CD4-positive, alpha-beta T cell (primary cell): Measurements from ENCODE around the gene ADCY4. TPM values are rescaled to one million over a fixed set of nuclear protein-coding genes. Genes with fewer than 3 reads are reported as not detected.

ENCODE experiments used
- ATAC-seq: fragments of 200-7000 bp; cut with Tn5 transposase; one replicate; pipeline ENCODE4 v1.10.0; 2022; ENCODE audit warnings: mild to moderate bottlenecking; ENCODE audit not compliant: poor library complexity
- CTCF ChIA-PET: fragments of 350-600 bp; sonication (Branson Sonifier 250); formaldehyde crosslinking; loops from one replicate; lab custom pipeline; 2021; ENCODE audit warnings: antibody characterized with exemption, inconsistent platforms; lab: Charles Lee
- POLR2A ChIA-PET: fragments of 350-600 bp; sonication (Branson Sonifier 250); formaldehyde crosslinking; loops from one replicate; lab custom pipeline; 2021; ENCODE audit warnings: antibody characterized with exemption, inconsistent platforms; lab: Charles Lee
- DNase-seq, 14 experiments: peaks; one replicate each; pipeline ENCODE4 v3.0.0-alpha.2; 2013 to 2020; ENCODE audit warnings: mixed read lengths in 2 of 14
- H3K27ac ChIP-seq, 2 donors: one replicate each; pipeline versions ENCODE4 v1.5.1 to v1.7.0; 2013; ENCODE audit warnings: low read length in 2 of 2, low read depth in 1 of 2, mild to moderate bottlenecking in 1 of 2
- H3K27me3 ChIP-seq, 2 experiments: 1 replicate in 1 of 2; 2 replicates in 1 of 2; pipeline versions ENCODE4 v1.6.1 to v1.7.0; 2013; ENCODE audit warnings: low read length in 2 of 2, control low read depth in 1 of 2, mild to moderate bottlenecking in 1 of 2, moderate library complexity in 1 of 2; ENCODE audit not compliant: insufficient read depth in 2 of 2, control insufficient read depth in 1 of 2
- H3K36me3 ChIP-seq: one replicate; pipeline ENCODE4 v1.6.1; 2013; ENCODE audit warnings: low read length, control low read depth; ENCODE audit not compliant: insufficient read depth
- H3K4me1 ChIP-seq: one replicate; pipeline ENCODE4 v1.6.1; 2013; ENCODE audit warnings: low read length, control low read depth; ENCODE audit not compliant: insufficient read depth
- H3K4me3 ChIP-seq: one replicate; pipeline ENCODE4 v1.5.1; 2013; ENCODE audit warnings: mild to moderate bottlenecking, low read length, moderate library complexity
- H3K9me3 ChIP-seq, 2 experiments: 1 replicate in 1 of 2; 2 replicates in 1 of 2; pipeline versions ENCODE4 v1.6.1 to v1.7.0; 2013; ENCODE audit warnings: low read length in 2 of 2, mild to moderate bottlenecking in 2 of 2, control low read depth in 1 of 2, moderate library complexity in 1 of 2; ENCODE audit not compliant: control insufficient read depth in 1 of 2, insufficient read depth in 1 of 2
- H3K27ac Mint-ChIP-seq: one replicate; pipeline ENCODE4 v1.8.0; 2020; ENCODE audit warnings: mixed read lengths
- H3K27me3 Mint-ChIP-seq: one replicate; pipeline ENCODE4 v1.8.0; 2021; ENCODE audit warnings: mixed read lengths
- H3K36me3 Mint-ChIP-seq: one replicate; pipeline ENCODE4 v1.8.0; 2021; ENCODE audit warnings: low read depth, mixed read lengths
- H3K4me1 Mint-ChIP-seq: one replicate; pipeline ENCODE4 v1.8.0; 2021; ENCODE audit warnings: low read depth, mixed read lengths
- H3K4me3 Mint-ChIP-seq: one replicate; pipeline ENCODE4 v1.8.0; 2020; ENCODE audit warnings: mild to moderate bottlenecking, mixed read lengths
- H3K9me3 Mint-ChIP-seq: one replicate; pipeline ENCODE4 v1.8.0; 2020; ENCODE audit warnings: mixed read lengths
- intact Hi-C, 2 experiments: fragments of 100-400 bp; cut with DNase I in 1 of 2; cut with micrococcal nuclease in 1 of 2; formaldehyde crosslinking; loops; one replicate each; pipeline versions ENCODE4 v1.15.1 to v1.9.0; 2023 to 2025; cut with DNase I, micrococcal nuclease
- total RNA-seq, 174 experiments: library from RNA in 2 of 174; stranded (reverse) in 2 of 174; gene quantifications; one replicate each; pipeline ENCODE4 v1.2.3 and lab custom pipeline; 2021 to 2026
- TF ChIP-seq, protein P1 (sequence below): fragments of 200-600 bp; IDR thresholded peaks from one replicate; pipeline ENCODE4 v1.8.0; 2022; ENCODE audit warnings: antibody characterized with exemption, mild to moderate bottlenecking

Gene ADCY4
- total RNA-seq, 2 experiments from 2014 or later, result 4.7 to 5.9 TPM

- Mint-ChIP-seq H3K36me3 (peaks cover 89% of the 10 kb centered on the region), H3K9me3 (no peaks in the 10 kb centered on the region), H3K27ac (peak overlapping the region; percentile 98), H3K4me3 (peak overlapping the region; percentile 99), H3K4me1 (peaks cover 64% of the 10 kb centered on the region), H3K27me3 (no peaks in the 10 kb centered on the region)
- Histone ChIP-seq H3K4me1 (peaks cover 56% of the 10 kb centered on the region), H3K9me3 (no peaks in the 10 kb centered on the region), H3K4me3 (peak overlapping the region; percentile 87), H3K36me3 (peaks cover 59% of the 10 kb centered on the region), H3K27me3 (no peaks in the 10 kb centered on the region), H3K27ac (peak overlapping the region; percentile 81 to 87)
- CTCF ChIA-PET, result interaction anchor here (1.0 to 6.8 kb wide), 6 partner anchors 9 to 131 kb away, joined by 3 to 90 read pairs (median 16); partner anchors contain the start of genes CIDEB, LTB4R, LTB4R2 and MDP1
- intact Hi-C loops, result no loop called here
- POLR2A ChIA-PET, result interaction anchor here (0.8 to 5.7 kb wide), 20 partner anchors 8 to 210 kb away, joined by 3 to 66 read pairs (median 4); partner anchors contain the start of genes CBLN3, CHMP4A, CIDEB and DCAF11
- DNase-seq (no peak), ATAC-seq (no peak)
- TF ChIP-seq, protein P1, sequence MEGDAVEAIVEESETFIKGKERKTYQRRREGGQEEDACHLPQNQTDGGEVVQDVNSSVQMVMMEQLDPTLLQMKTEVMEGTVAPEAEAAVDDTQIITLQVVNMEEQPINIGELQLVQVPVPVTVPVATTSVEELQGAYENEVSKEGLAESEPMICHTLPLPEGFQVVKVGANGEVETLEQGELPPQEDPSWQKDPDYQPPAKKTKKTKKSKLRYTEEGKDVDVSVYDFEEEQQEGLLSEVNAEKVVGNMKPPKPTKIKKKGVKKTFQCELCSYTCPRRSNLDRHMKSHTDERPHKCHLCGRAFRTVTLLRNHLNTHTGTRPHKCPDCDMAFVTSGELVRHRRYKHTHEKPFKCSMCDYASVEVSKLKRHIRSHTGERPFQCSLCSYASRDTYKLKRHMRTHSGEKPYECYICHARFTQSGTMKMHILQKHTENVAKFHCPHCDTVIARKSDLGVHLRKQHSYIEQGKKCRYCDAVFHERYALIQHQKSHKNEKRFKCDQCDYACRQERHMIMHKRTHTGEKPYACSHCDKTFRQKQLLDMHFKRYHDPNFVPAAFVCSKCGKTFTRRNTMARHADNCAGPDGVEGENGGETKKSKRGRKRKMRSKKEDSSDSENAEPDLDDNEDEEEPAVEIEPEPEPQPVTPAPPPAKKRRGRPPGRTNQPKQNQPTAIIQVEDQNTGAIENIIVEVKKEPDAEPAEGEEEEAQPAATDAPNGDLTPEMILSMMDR, result no peak
Observed at GRCh38 chr14:24300326-24300980, 34.4 kb downstream of the ADCY4 start.

GRCh38 chr14:24299255-24300191, 35.3 kb downstream of the ADCY4 start, which contains the start of the genes DHRS1 and NOP9:
TSS of gene DHRS1 (minus strand) at chr14:24299780. CDS start at chr14:24299106, 674 bp downstream.
TSS of gene NOP9 (plus strand) at chr14:24299850. CDS start at chr14:24299955, 105 bp downstream.
- Histone ChIP-seq H3K36me3 (peaks cover 54% of the 10 kb centered on the region), H3K9me3 (no peaks in the 10 kb centered on the region), H3K4me1 (peaks cover 56% of the 10 kb centered on the region), H3K4me3 (peak within 1 kb of the TSS; percentile 87), H3K27ac (peak within 1 kb of the TSS; percentile 81 to 87), H3K27me3 (no peaks in the 10 kb centered on the region)
- no peaks in the 10 kb centered on the region for H3K27me3 Mint-ChIP-seq
- TF ChIP-seq, protein P1, result no peak
- H3K9me3 Mint-ChIP-seq, result no peaks in the 10 kb centered on the region
- DNase-seq, result peak; percentile 86 to 98 (median 92)
- intact Hi-C loops, result loop anchor here in 1 of 2 experiments (5.0 to 10.0 kb wide), 3 partner anchors 187 to 325 kb away; partner anchors contain the start of genes DCAF11 and NRL
- peak within 1 kb of the TSS; percentile 99 for H3K4me3 Mint-ChIP-seq
- ChIA-PET CTCF (interaction anchor here (2.0 to 6.8 kb wide), 6 partner anchors 10 to 132 kb away, joined by 6 to 90 read pairs (median 20); partner anchors contain the start of genes CIDEB, LTB4R, LTB4R2 and MDP1), POLR2A (interaction anchor here (0.7 to 5.7 kb wide), 20 partner anchors 9 to 209 kb away, joined by 3 to 66 read pairs (median 6); partner anchors contain the start of genes CBLN3, CHMP4A, CIDEB and DCAF11)
- H3K27ac Mint-ChIP-seq, result peak within 1 kb of the TSS; percentile 98
- peak; percentile 77 for ATAC-seq
- peaks cover 64% of the 10 kb centered on the region for H3K4me1 Mint-ChIP-seq
- peaks cover 87% of the 10 kb centered on the region for H3K36me3 Mint-ChIP-seq
